Endodermal cell (in vitro differentiated cells): Measurements from ENCODE around the gene ZC3HAV1L. TPM values are rescaled to one million over a fixed set of nuclear protein-coding genes. Genes with fewer than 3 reads are reported as not detected.
"Not testable (repeated sequence)": the region's sequence is repeated elsewhere in the genome, so short reads cannot be mapped to it uniquely, and the experiment has no call there.

ENCODE experiments used
- DNase-seq: peaks from one replicate; pipeline ENCODE4 v3.0.0-alpha.2; 2017
- H3K27ac ChIP-seq: 2 replicates; pipeline ENCODE4 v1.5.1; 2013; ENCODE audit warnings: mild to moderate bottlenecking, low read depth, low read length, moderate library complexity
- H3K27me3 ChIP-seq: 2 replicates; pipeline ENCODE4 v1.6.1; 2013; ENCODE audit warnings: mild to moderate bottlenecking, low read length, moderate library complexity; ENCODE audit not compliant: insufficient read depth, control insufficient read depth, poor library complexity, severe bottlenecking
- H3K36me3 ChIP-seq: 2 replicates; pipeline ENCODE4 v1.7.0; 2013; ENCODE audit warnings: mild to moderate bottlenecking, low read length, moderate library complexity; ENCODE audit not compliant: control insufficient read depth, insufficient read depth
- H3K4me1 ChIP-seq: one replicate; pipeline ENCODE4 v1.7.0; 2013; ENCODE audit warnings: low read length; ENCODE audit not compliant: control insufficient read depth, insufficient read depth
- H3K4me3 ChIP-seq: 2 replicates; pipeline ENCODE4 v1.5.1; 2013; ENCODE audit warnings: mild to moderate bottlenecking, low read length, moderate library complexity
- H3K9ac ChIP-seq: 2 replicates; pipeline ENCODE4 v1.6.1; 2013; ENCODE audit warnings: mild to moderate bottlenecking, low read length, moderate library complexity; ENCODE audit not compliant: poor library complexity, severe bottlenecking; ENCODE audit errors: extremely low read depth
- H3K9me3 ChIP-seq: 2 replicates; pipeline ENCODE4 v1.6.1; 2013; ENCODE audit warnings: mild to moderate bottlenecking, low read length, moderate library complexity; ENCODE audit not compliant: control insufficient read depth
- H3K27ac Mint-ChIP-seq: 2 replicates; pipeline ENCODE4 v1.8.0; 2020; ENCODE audit warnings: mixed read lengths
- H3K27me3 Mint-ChIP-seq: 2 replicates; pipeline ENCODE4 v1.8.0; 2021; ENCODE audit warnings: mild to moderate bottlenecking, mixed read lengths; ENCODE audit not compliant: insufficient read depth
- H3K36me3 Mint-ChIP-seq: 2 replicates; pipeline ENCODE4 v1.8.0; 2020; ENCODE audit warnings: low read depth, mixed read lengths
- H3K4me1 Mint-ChIP-seq: 2 replicates; pipeline ENCODE4 v1.8.0; 2020; ENCODE audit warnings: mixed read lengths
- H3K4me3 Mint-ChIP-seq: 2 replicates; pipeline ENCODE4 v1.8.0; 2020; ENCODE audit warnings: mild to moderate bottlenecking, moderate library complexity, mixed read lengths
- H3K9me3 Mint-ChIP-seq: 2 replicates; pipeline ENCODE4 v1.8.0; 2020; ENCODE audit warnings: mild to moderate bottlenecking, mixed read lengths
- CTCF ChIP-seq: fragments of 200-600 bp; sonication (generic); conservative IDR thresholded peaks from 2 replicates; pipeline ENCODE4 v1.5.0; 2021; ENCODE audit warnings: antibody characterized with exemption, mild to moderate bottlenecking
- WGBS, 2 experiments: methylation state at CpG; one replicate each; pipeline versions ENCODE4 v1.1.5 to v1.1.7; 2013; ENCODE audit warnings: missing lambda C conversion rate in 2 of 2, mixed read lengths in 1 of 2; ENCODE audit not compliant: insufficient coverage in 1 of 2, insufficient read length in 1 of 2; 5-methylcytosine and 5-hydroxymethylcytosine counted together
- total RNA-seq, 2 donors: library from RNA; stranded (reverse); fragmentation: NEBNext Ultra II Directional in 1 of 2; extraction: Animal tissue kit (Norgen Biotek cat#: 25700) in 1 of 2; gene quantifications; 2 replicates in 1 of 2; 3 replicates in 1 of 2; pipeline ENCODE4 v1.2.1, GENCODE V29; 2021

Gene ZC3HAV1L
- total RNA-seq, 2 donors from 2014 or later: 9.7 to 10.9 TPM

- WGBS, 2 experiments: 84 to 95% methylated on average over 4 to 5 of the region's 5 CpGs
- no peak for TF ChIP-seq CTCF
- peaks cover 76% of the 10 kb centered on the region for H3K36me3 Mint-ChIP-seq
- no peaks in the 10 kb centered on the region for H3K27me3 Mint-ChIP-seq
- Histone ChIP-seq H3K36me3 (peaks cover 90% of the 10 kb centered on the region), H3K27me3 (no peaks in the 10 kb centered on the region), H3K27ac (no peak overlapping the region), H3K9me3 (no peaks in the 10 kb centered on the region), H3K4me1 (no peaks in the 10 kb centered on the region), H3K9ac (no peak overlapping the region), H3K4me3 (no peak overlapping the region)
- no peak overlapping the region for H3K4me3 Mint-ChIP-seq
- peaks cover 3% of the 10 kb centered on the region for H3K4me1 Mint-ChIP-seq
- H3K9me3 Mint-ChIP-seq: no peaks in the 10 kb centered on the region
- H3K27ac Mint-ChIP-seq: peak overlapping the region; percentile 76
- DNase-seq: no peak
Measured at GRCh38 chr7:139058943-139059342, 23.1 kb upstream of the ZC3HAV1L start.

- no peak for TF ChIP-seq CTCF
- H3K4me1 Mint-ChIP-seq: peaks cover 3% of the 10 kb centered on the region
- H3K36me3 Mint-ChIP-seq: peaks cover 79% of the 10 kb centered on the region
- H3K9me3 ChIP-seq: no peaks in the 10 kb centered on the region
- no peak overlapping the region for H3K4me3 Mint-ChIP-seq
- H3K27me3 Mint-ChIP-seq: no peaks in the 10 kb centered on the region
- H3K9me3 Mint-ChIP-seq: no peaks in the 10 kb centered on the region
- H3K27me3 ChIP-seq: no peaks in the 10 kb centered on the region
- WGBS, 2 experiments: 97 to 100% methylated on average over 1 of the region's 1 CpG
- H3K4me1 ChIP-seq: no peaks in the 10 kb centered on the region
- H3K27ac Mint-ChIP-seq: no peak overlapping the region
- DNase-seq: no peak
- H3K36me3 ChIP-seq: peaks cover 88% of the 10 kb centered on the region
- H3K9ac ChIP-seq: no peak overlapping the region
- H3K27ac ChIP-seq: no peak overlapping the region
- no peak overlapping the region for H3K4me3 ChIP-seq
Measured at GRCh38 chr7:139055674-139056073, 19.8 kb upstream of the ZC3HAV1L start.

- not testable (repeated sequence) for H3K27ac Mint-ChIP-seq, H3K4me1 Mint-ChIP-seq, H3K27me3 ChIP-seq, H3K27me3 Mint-ChIP-seq, H3K4me3 ChIP-seq, H3K27ac ChIP-seq, H3K9me3 ChIP-seq, H3K9ac ChIP-seq, DNase-seq, H3K4me1 ChIP-seq, H3K4me3 Mint-ChIP-seq, H3K9me3 Mint-ChIP-seq
- peaks cover 89% of the 10 kb centered on the region for H3K36me3 ChIP-seq
- 91 to 97% methylated on average over 14 of the region's 14 CpGs for WGBS, 2 experiments
- peaks cover 76% of the 10 kb centered on the region for H3K36me3 Mint-ChIP-seq
Measured at GRCh38 chr7:139054656-139055055, 18.8 kb upstream of the ZC3HAV1L start.

GRCh38 chr7:139054101-139054500, 18.3 kb upstream of the ZC3HAV1L start:
- no peak for TF ChIP-seq CTCF
- Histone ChIP-seq H3K36me3 (peaks cover 90% of the 10 kb centered on the region), H3K4me3 (no peak overlapping the region), H3K4me1 (no peaks in the 10 kb centered on the region), H3K27ac (no peak overlapping the region), H3K9me3 (no peaks in the 10 kb centered on the region), H3K27me3 (no peaks in the 10 kb centered on the region), H3K9ac (no peak overlapping the region)
- Mint-ChIP-seq H3K4me3 (no peak overlapping the region), H3K27me3 (no peaks in the 10 kb centered on the region), H3K36me3 (peaks cover 81% of the 10 kb centered on the region), H3K27ac (peak overlapping the region; percentile 56), H3K4me1 (peaks cover 3% of the 10 kb centered on the region), H3K9me3 (no peaks in the 10 kb centered on the region)
- no peak for DNase-seq
- WGBS, 2 experiments: 95 to 100% methylated on average over 2 of the region's 2 CpGs
